HUDEP-2 (cell line): Measurements from ENCODE around the gene HAGHL.
"Not testable (repeated sequence)": the region's sequence is repeated elsewhere in the genome, so short reads cannot be mapped to it uniquely, and the experiment has no call there.

Experiments
- DNase-seq, 76 experiments: peaks; one replicate each; lab custom pipeline; 2025; ENCODE audit not compliant: unreplicated experiment in 76 of 76; lab: John Stamatoyannopoulos, UW

HAGHL gene

GRCh38 chr16:766820-767640 is 40.1 kb downstream of the HAGHL start:
- no peak for DNase-seq

DNA sequence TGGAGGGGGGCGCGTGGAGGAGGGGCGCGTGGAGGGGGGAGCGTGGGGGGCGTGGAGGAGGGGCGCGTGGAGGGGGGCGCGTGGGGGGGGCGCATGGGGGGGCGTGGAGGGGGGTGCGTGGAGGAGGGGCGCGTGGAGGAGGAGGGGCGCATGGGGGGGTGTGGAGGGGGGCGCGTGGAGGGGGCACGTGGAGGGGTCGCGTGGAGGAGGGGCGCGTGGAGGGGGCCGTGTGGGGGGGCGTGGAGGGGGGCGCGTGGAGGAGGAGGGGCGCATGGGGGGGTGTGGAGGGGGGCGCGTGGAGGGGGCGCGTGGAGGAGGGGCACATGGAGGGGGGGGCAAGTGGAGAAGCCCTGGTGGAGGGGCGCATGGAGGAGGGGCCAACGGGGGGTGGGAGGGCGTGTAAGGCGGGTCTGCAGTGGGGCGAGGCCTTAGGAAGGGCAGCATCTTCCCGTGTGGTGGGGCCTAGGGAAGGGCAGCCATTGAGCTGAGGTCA is 40.9 kb downstream of the HAGHL start:
- no peak for DNase-seq

DNA sequence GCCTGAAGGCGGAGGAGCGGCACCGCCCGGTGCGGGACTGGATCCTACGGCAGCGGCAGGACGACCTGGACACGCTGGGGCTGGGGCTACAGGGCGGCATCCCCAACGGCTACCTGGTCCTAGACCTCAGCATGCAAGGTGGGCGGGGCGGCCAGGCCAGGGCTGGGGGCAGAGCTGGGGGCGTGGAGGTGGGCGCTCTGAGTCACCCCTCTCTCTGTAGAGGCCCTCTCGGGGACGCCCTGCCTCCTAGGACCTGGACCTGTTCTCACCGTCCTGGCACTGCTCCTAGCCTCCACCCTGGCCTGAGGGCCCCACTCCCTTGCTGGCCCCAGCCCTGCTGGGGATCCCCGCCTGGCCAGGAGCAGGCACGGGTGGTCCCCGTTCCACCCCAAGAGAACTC is 41.5 kb downstream of the HAGHL start:
- no peak for DNase-seq

DNA sequence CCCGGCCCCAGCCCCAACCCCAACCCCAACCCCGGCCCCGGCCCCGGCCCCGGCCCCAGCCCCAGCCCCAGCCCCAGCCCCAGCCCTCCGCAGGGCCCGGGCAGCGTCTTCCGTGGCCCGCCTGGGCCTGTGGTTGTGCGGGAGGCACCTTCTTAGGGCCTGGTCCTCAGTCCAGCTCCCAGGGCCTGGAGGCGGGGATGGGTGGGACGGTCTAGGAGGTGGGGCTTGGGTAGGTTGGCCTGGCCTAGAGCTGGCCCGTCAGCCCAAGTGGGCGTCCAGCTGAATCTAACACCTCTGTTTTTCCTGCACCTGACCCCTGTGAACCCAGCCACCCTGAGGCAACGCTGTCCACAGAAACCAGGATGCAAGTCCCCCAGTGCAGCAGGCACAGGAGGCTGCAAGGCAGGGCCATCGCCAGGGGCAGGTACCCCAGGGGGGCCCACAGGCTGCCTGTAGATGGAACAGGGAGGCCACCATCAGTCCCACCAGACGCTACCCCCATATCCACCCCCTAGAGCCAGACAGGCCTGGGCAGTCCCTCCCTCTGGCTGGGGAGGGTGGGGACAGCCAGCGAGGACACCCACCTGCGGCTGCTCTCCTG is 42.4 kb downstream of the HAGHL start:
- no peak for DNase-seq

- DNase-seq: no peak
These were observed 43.0 kb downstream of the HAGHL start for GRCh38 chr16:769934-770333.

DNA sequence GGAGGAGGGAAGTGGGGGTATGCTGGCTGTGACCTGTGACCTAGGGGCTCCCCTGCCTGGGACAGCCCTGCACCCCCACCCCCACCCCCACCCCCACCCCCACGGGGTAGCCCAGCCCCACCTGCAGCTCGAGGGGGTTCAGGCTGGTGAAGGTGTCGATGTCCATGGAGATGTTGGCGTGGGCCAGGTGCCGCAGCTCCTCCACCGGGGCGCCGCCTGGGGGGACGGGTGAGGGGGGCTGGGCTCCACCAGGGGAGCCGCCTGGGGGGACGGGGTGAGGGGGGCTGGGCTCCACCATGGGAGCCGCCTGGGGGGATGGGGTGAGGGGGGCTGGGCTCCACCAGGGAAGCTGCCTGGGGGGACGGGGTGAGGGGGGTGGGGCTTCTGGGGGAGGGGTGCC is 43.5 kb downstream of the HAGHL start:
- no peak for DNase-seq

- no peak for DNase-seq
These were observed 46.1 kb downstream of the HAGHL start for GRCh38 chr16:772959-773358.

DNA sequence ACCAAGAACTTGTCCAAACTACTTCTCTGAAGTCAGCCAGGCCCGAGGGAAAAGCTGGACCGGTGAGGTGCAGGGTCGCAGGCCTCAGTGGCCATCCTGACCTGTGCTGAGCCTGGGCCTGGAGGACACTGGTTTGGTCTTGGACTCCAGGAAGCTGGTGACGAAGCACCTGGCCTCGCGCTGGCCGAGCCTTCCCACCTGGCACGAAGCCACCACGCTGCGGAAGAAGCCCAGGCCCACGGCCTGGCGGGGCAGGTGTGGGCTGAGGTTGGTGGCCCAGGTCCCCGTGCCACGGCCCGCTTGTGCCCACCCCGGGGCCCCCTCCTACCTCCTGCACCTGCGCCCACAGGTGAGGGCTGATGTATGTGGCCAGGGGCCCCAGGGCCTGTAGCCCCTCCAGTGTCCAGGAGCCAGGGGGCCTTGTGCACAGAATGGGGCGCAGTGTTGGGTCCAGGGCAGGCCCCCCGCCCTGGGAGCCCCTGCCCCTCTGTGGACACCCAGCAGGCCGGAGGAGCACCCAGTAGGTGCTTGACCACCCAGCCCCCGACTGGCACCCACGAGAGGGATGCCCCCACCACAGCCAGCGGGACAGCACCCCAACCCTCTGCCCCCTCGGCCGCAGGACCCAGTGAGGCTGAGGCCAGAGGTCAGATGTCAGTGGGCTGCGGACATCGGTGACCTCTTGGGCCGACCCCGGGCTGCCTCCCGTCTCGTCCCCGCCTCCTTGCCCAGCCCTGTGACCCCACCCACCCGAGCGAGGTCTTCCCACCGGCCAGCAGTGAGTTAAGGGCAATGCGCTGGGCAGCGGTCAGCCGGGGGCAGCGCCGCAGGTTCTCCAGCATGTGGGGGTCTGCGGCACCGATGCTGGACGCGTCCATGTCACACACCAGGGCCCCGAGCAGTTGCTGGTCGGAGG is 47.4 kb downstream of the HAGHL start:
- DNase-seq: no peak

DNA sequence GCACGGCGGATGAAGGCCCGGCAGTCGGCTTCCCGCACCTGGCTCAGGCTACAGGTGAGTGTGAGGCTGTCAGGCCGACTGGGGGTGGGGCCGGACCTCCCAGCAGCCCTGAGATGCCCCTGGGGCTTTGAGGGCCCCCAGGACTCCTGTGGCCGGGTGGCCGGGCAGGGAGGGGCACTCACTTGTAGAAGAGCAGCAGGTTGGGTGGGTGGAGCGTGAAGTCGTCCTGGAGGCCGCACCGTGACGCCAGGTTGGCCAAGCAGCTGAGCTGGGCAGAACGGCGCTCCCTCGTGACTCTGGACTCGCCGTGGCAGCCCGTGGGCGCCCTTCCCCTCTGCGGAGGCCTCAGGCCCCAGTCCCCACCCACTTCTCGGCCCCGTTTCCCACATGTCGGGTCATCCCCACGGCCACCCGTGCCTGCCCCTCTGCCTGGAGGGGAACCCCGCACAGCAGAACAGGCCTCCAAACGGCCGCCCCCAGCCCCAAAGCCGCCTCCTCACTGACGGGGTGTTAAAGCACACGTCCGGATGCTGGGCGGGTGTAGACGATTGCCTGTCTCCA is 48.4 kb downstream of the HAGHL start:
- no peak for DNase-seq

- DNase-seq: not testable (repeated sequence)
These were observed 49.4 kb downstream of the HAGHL start for GRCh38 chr16:776298-776697.

DNA sequence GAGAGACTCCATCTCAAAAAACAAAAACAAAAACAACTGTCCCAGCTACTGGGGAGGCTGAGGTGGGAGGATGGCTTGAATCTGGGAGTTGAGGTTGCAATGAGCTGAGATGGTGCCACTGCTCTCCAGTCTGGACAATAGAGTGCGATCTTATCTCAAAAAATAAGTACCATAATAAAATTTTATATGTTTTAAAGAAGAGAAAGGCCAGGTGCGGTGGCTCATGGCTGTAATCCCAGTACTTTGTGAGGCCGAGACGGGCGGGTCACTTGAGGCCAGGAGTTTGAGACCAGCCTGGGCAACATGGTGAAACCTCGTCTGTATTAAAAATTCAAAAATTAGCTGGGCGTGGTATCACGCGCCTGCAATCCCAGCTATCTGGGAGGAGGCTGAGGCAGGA is 49.9 kb downstream of the HAGHL start:
- no peak for DNase-seq

GRCh38 chr16:777826-778225 is 50.9 kb downstream of the HAGHL start:
- DNase-seq: no peak

GRCh38 chr16:778447-778846 is 51.5 kb downstream of the HAGHL start:
- DNase-seq: no peak

- DNase-seq: no peak
These were observed 52.1 kb downstream of the HAGHL start for GRCh38 chr16:778909-779527.
